Measurements from ENCODE around the gene INO80B.

GRCh38 chr2:74438248-74438647 lies 16.6 kb upstream of the INO80B start:
- TF ChIP-seq POLR2AphosphoS5 (IDR thresholded peaks at IDR 0.05; ENCODE audit: low read depth, low read length), result no peak
- no peak for TF ChIP-seq REST (IDR thresholded peaks at IDR 0.05; ENCODE audit: insufficient read depth in 1 of 2, low read depth in 2 of 2, low read length in 2 of 2)
- TF ChIP-seq TAF1 (IDR thresholded peaks at IDR 0.05; ENCODE audit: borderline replicate concordance, insufficient read depth, low read length), result no peak
- no peak for TF ChIP-seq SIN3A (IDR thresholded peaks at IDR 0.05; ENCODE audit: borderline replicate concordance, insufficient read depth, low read length)
- TF ChIP-seq FOXP2 (optimal IDR thresholded peaks at IDR 0.05; ENCODE audit: borderline replicate concordance, extremely low read depth, extremely low read length, insufficient read depth), result no peak

Measured in PFSK-1 (cell line).